ENCODE data around the gene GREB1.
A peak's percentile ranks its signal among the peaks of the same experiment; 100 is the strongest.

The GREB1 gene, protein sequence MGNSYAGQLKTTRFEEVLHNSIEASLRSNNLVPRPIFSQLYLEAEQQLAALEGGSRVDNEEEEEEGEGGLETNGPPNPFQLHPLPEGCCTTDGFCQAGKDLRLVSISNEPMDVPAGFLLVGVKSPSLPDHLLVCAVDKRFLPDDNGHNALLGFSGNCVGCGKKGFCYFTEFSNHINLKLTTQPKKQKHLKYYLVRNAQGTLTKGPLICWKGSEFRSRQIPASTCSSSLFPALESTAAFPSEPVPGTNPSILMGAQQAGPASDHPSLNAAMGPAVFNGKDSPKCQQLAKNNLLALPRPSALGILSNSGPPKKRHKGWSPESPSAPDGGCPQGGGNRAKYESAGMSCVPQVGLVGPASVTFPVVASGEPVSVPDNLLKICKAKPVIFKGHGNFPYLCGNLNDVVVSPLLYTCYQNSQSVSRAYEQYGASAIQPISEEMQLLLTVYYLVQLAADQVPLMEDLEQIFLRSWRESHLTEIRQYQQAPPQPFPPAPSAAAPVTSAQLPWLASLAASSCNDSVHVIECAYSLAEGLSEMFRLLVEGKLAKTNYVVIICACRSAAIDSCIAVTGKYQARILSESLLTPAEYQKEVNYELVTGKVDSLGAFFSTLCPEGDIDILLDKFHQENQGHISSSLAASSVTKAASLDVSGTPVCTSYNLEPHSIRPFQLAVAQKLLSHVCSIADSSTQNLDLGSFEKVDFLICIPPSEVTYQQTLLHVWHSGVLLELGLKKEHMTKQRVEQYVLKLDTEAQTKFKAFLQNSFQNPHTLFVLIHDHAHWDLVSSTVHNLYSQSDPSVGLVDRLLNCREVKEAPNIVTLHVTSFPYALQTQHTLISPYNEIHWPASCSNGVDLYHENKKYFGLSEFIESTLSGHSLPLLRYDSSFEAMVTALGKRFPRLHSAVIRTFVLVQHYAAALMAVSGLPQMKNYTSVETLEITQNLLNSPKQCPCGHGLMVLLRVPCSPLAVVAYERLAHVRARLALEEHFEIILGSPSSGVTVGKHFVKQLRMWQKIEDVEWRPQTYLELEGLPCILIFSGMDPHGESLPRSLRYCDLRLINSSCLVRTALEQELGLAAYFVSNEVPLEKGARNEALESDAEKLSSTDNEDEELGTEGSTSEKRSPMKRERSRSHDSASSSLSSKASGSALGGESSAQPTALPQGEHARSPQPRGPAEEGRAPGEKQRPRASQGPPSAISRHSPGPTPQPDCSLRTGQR (N-terminal part only)

DNA sequence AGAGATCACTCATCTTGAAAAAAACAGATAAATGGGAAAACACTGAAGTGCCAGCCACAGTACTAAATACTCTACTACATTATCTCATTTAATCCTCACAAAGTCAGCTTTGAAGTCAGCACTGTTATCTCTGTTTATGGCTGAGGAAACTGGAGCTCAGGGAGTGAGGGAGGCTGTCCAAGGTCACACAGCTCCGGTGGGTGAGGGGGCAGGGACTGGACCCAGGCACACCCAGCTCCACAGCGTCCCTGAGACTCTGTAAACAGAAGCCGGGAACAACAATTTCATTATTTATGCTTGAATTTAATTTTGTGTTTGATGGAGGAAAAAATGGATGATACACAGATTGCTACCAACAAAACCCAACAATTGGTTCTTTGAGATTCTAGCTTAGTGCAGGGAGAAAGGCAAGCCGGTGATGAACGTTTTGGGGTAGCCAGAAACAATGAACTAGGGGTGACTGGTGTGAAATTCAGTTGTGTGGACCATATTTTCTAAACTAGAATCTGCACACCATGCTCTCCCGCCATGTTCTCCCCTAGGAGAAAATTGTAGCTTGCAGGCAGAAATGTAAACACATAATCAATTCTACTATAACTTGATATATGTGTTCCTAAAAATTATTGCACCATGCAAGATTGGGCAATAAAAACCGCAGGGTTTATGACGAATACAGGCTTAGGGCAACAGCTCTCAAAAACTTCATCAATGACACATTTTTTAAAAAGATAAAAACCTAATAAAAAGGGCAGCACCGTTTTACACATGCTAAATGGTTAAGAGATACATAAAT, at the start of gene GREB1:
TSS of gene GREB1 (plus strand) at position 768 of the 793 bp plus-strand sequence. CDS start 22,570 bp downstream, outside the sequence.
- peak; percentile 20 for DNase-seq (ENCODE audit: low read depth)
- no peak within 1 kb of the TSS for H3K4me3 ChIP-seq (ENCODE audit: low read depth, low read length)
- TF ChIP-seq, protein P1, sequence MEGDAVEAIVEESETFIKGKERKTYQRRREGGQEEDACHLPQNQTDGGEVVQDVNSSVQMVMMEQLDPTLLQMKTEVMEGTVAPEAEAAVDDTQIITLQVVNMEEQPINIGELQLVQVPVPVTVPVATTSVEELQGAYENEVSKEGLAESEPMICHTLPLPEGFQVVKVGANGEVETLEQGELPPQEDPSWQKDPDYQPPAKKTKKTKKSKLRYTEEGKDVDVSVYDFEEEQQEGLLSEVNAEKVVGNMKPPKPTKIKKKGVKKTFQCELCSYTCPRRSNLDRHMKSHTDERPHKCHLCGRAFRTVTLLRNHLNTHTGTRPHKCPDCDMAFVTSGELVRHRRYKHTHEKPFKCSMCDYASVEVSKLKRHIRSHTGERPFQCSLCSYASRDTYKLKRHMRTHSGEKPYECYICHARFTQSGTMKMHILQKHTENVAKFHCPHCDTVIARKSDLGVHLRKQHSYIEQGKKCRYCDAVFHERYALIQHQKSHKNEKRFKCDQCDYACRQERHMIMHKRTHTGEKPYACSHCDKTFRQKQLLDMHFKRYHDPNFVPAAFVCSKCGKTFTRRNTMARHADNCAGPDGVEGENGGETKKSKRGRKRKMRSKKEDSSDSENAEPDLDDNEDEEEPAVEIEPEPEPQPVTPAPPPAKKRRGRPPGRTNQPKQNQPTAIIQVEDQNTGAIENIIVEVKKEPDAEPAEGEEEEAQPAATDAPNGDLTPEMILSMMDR (conservative IDR thresholded peaks at IDR 0.05; ENCODE audit: low read depth, low read length) = no peak

DNA sequence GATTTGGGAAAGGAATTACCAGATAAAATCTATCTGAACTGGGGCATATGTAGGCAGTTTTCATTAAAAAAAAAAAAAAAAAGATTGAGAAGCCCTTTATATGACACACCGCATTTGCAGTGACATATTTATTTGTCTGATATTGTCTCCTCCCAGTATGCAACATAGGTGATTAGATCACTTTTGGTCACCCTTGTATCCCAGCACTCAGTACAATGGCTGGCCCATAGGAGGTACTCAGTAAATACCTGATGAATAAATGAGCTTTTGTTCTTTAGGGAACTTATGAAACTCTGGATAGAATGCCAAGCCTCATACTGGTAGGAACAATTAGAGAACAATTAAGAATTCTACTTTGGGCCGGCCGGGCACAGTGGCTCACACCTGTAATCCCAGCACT, 45.0 kb upstream of the GREB1 start:
- no peak overlapping the region for H3K4me3 ChIP-seq (ENCODE audit: low read depth, low read length)
- TF ChIP-seq, protein P1 (conservative IDR thresholded peaks at IDR 0.05; ENCODE audit: low read depth, low read length) = no peak
- DNase-seq (ENCODE audit: low read depth) = no peak

DNA sequence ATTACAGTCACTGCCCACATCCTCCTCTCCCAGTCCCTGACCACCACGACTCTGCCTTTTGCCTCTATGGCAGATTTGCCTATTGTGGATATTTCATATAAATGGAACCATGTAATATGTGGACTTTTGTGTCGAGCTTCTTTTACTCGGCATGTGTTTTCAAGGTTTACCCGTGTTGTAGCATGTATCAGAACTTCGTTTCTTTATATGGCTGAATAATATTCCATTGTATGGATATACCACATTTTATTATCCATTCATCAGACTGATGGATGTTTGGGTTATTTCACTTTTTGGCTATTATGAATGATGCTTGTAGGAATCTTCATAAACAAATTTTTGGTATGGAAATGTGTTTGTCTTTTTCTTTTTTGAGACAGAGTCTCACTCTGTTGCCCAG, 43.7 kb upstream of the GREB1 start:
- DNase-seq (ENCODE audit: low read depth) = no peak
- no peak overlapping the region for H3K4me3 ChIP-seq (ENCODE audit: low read depth, low read length)
- TF ChIP-seq, protein P1 (conservative IDR thresholded peaks at IDR 0.05; ENCODE audit: low read depth, low read length) = no peak

DNA sequence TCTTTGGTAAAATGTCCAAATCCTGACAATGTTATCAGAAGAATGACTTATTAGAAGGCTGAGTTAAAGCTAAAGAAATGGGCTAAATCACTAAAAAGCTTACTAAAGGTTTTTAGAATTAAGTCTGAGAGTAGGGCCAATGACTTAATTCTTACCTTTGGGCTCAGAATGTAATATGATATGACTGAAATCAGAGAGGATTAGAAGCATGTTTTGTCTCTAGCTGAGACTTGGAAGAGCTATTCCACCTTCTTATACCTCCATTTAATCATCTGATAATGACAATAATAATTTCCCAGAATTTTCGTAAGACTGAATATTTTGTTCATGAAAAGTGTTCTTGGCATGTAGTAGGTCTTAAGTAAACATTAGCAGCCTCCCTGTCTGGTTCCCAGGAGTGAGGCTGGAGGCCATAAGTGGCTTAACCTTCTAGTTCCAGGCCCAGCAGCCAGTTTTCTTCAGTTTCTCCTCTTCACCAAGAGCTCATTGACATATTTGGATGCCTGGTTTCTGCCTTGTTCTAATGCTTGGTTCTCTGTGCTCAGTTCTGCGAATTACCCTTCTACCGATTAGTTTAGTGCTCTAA, 42.4 kb upstream of the GREB1 start:
- DNase-seq (ENCODE audit: low read depth) = no peak
- TF ChIP-seq, protein P1 (conservative IDR thresholded peaks at IDR 0.05; ENCODE audit: low read depth, low read length) = no peak

DNA sequence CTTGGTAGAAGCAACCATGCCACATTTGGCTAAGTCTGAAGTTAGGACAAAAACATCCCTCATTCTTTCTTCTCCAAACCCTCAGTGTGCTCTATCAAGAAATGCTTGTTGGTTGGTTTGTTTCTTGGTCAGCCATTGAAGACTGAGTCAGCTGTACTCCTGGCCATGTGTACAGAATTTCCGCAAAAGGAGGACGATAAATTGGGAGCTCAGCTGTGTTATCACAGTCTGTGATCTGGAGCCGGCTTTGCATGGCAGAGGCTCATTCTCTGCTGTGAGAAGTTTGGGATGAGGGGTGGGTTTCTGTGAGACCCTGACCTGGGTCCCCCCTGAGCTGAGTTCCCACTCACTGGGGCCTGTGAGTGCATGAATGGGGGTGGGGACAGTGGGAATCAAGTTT, 41.6 kb upstream of the GREB1 start:
- DNase-seq (ENCODE audit: low read depth) = no peak
- TF ChIP-seq, protein P1 (conservative IDR thresholded peaks at IDR 0.05; ENCODE audit: low read depth, low read length) = no peak
- H3K4me3 ChIP-seq (ENCODE audit: low read depth, low read length) = no peak overlapping the region

More for the DNA sequence above, 42.4 kb upstream of the GREB1 start:
- no peak overlapping the region for H3K4me3 ChIP-seq (ENCODE audit: low read depth, low read length)

DNA sequence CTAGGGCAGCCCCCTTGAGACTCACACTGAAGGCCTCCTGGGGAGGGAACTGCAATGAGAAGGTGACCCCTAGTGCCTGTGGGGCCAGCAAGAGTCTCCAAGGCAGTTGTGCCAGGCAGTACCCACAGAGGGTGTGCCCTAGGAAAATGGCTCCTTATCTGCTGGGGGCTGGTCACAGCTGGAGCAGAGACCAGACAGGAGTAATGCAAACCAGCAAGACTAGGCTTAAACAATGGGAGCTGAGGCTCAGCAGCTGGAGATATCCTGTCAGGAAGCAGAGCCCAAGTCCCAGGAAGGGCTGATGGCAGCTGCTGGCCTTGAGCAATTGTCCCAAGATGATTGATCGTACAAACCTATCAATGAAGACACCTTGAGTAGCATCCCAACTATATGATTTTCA, 41.1 kb upstream of the GREB1 start:
- DNase-seq (ENCODE audit: low read depth) = no peak
- no peak overlapping the region for H3K4me3 ChIP-seq (ENCODE audit: low read depth, low read length)
- TF ChIP-seq, protein P1 (conservative IDR thresholded peaks at IDR 0.05; ENCODE audit: low read depth, low read length) = no peak

Data from choroid plexus epithelial cell (primary cell).